Heart right ventricle (tissue), 16 donors: ENCODE results near the gene STX18. TPM values are rescaled to one million over a fixed set of nuclear protein-coding genes. Genes with fewer than 3 reads are reported as not detected.
A peak's percentile ranks its signal among the peaks of the same experiment; 100 is the strongest.

Experiments
- ATAC-seq, 8 donors: fragments of 200-7000 bp; cut with Tn5 transposase; one replicate each; pipeline ENCODE4 v1.9.1; 2020; ENCODE audit warnings: mild to moderate bottlenecking in 8 of 8, moderate library complexity in 8 of 8, moderate number of reproducible peaks in 1 of 8
- DNase-seq, 2 donors: peaks; one replicate each; pipeline ENCODE4 v3.0.0-alpha.2; 2020
- H3K27ac ChIP-seq, 10 donors: fragments of 200-600 bp; sonication (generic) in 2 of 10; one replicate each; pipeline versions ENCODE4 v1.5.0 to v1.8.0; 2020 to 2022; ENCODE audit warnings: mild to moderate bottlenecking in 3 of 10
- H3K27me3 ChIP-seq, 7 donors: fragments of 200-600 bp; one replicate each; pipeline ENCODE4 v1.8.0; 2021 to 2022; ENCODE audit warnings: mild to moderate bottlenecking in 2 of 7
- H3K36me3 ChIP-seq, 9 donors: fragments of 200-600 bp; sonication (generic) in 1 of 9; one replicate each; pipeline versions ENCODE4 v1.5.0 to v1.8.0; 2020 to 2022; ENCODE audit warnings: mild to moderate bottlenecking in 2 of 9
- H3K4me1 ChIP-seq, 9 donors: fragments of 200-600 bp; sonication (generic) in 1 of 9; one replicate each; pipeline versions ENCODE4 v1.5.0 to v1.8.0; 2020 to 2022; ENCODE audit warnings: mild to moderate bottlenecking in 4 of 9
- H3K4me3 ChIP-seq, 10 donors: fragments of 200-600 bp; sonication (generic) in 2 of 10; one replicate each; pipeline versions ENCODE4 v1.5.0 to v1.8.0; 2020 to 2022; ENCODE audit warnings: mild to moderate bottlenecking in 7 of 10, moderate library complexity in 2 of 10
- H3K9me3 ChIP-seq, 11 donors: fragments of 200-600 bp in 10 of 11; sonication (generic) in 2 of 11; one replicate each; pipeline versions ENCODE4 v1.5.0 to v1.8.0; 2013 to 2022; ENCODE audit warnings: mild to moderate bottlenecking in 2 of 11, control low read depth in 1 of 11, moderate library complexity in 1 of 11
- WGBS, 2 donors: extraction: QIAGEN DNeasy Blood & Tissue Kit; methylation state at CpG; one replicate each; pipeline ENCODE4 v1.1.7; 2013; ENCODE audit warnings: inconsistent platforms in 1 of 2; 5-methylcytosine and 5-hydroxymethylcytosine counted together
- intact Hi-C, 10 donors: fragments of 100-400 bp; cut with DNase I; formaldehyde crosslinking; loops; one replicate each; pipeline versions ENCODE4 v1.11.1 to v1.14.2; 2022
- polyA plus RNA-seq, 2 donors: library from polyadenylated mRNA; stranded (reverse); fragments of 200-250 nt; gene quantifications; one replicate each; pipeline ENCODE4 v1.2.3, GENCODE V29; 2013
- total RNA-seq, 10 donors: library from RNA; stranded (reverse); fragmentation: NEBNext Ultra II Directional in 3 of 10; extraction: Animal tissue kit (Norgen Biotek cat#: 25700) in 3 of 10; gene quantifications; one replicate each; pipeline versions ENCODE4 v1.2.1 to v1.2.4, GENCODE V29; 2021 to 2023
- TF ChIP-seq, protein P1 (sequence below), 9 donors: fragments of 200-600 bp; sonication (generic) in 2 of 9; IDR thresholded peaks; one replicate each; pipeline versions ENCODE4 v1.5.0 to v1.8.0; 2021 to 2022; ENCODE audit warnings: antibody characterized with exemption in 9 of 9, mild to moderate bottlenecking in 5 of 9, moderate library complexity in 1 of 9
- donor health status: Arrhythmogenic right ventricular cardiomyopathy.
- donor health status: ischemic (EF 13 %, LVEDD 7.1; RV severe dilation, severe dysfunction).
- donor health status: healthy with polysubstance abuse.
- donor health status: DM: no; HTN: yes; CAD: no.
- donor health status: DM: no; HTN: no; CAD: no.
- donor health status: ischemic (EF 25% LVEDD 6.9; RV normal size, moderate dysfunction).
- donor health status: ischemic (EF 25% LVEDD 5.7; RV mildly dilated, moderate dysfunction).
- donor health status: healthy.
- donor health status: DM: yes; HTN: yes; CAD: no.
- donor health status: Ischemic cardiomyopathy.
- donor health status: ischemic (EF 35%, LVEDD 5.7; RV mildly dilated, moderate dysfunction).
- donor health status: nonischemic (EF 11% LVEDD 7.7; RV severe dilation, severe dysfunction).
- donor health status: DM: yes; HTN: yes; CAD: no.
- donor health status: PGD.
- donor health status: ischemic (EF 29% LVEDD 5.4; RV normal size, mild dysfunction).
- donor health status: nonischemic (EF 23%, LVEDD 6.1; RV moderate dilation, normal function).

Gene STX18
- total and polyA plus RNA-seq, 12 donors, result 13.5 to 24.5 (median 18.2) TPM

DNA sequence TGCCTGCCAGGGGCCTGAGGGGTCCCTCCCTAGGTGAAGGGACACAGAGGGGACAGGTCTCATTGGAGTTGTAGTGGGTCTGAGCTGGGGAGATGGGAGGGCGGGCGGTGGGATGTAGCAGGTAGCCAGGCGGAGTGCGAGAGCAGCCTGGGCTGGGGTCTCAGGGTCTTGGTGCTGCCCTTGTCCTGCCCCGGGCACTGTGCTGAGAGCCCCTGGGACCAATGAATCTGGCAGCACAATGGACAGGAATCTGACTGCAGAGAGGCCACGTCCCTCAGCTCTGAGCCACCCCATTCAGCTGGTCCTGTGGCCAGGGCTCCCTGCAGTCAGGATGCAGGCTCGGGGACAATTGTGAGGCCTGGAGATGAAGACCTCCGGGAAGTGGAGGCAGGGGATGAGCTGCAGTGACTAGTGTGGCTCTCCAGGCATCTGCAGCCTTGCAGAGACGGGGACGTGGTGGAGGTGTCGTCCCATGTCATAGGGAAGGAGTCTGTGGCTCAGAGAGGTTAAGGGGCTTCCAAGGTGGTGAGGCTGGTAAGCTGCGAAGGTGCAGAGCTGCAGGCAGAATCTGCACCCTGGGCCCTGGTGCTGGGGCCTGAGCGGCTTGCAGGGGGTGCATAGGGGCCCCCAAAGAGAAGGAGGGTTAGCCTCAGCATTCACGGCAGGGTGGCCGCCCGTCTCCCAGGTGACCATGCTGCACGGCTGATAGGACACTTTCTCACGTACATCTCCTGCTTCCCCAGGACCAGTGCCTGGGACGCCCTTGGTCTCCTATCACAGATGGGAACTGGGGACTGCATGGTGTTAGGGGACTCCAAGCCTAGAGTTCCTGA lies 134.3 kb downstream of the STX18 start:
- Histone ChIP-seq H3K4me3 (no peak overlapping the region), H3K27me3 (peaks cover 0 to 20% (median 9%) of the 10 kb centered on the region in 7 donors), H3K4me1 (no peaks in the 10 kb centered on the region), H3K36me3 (no peaks in the 10 kb centered on the region), H3K27ac (no peak overlapping the region), H3K9me3 (no peaks in the 10 kb centered on the region)
- WGBS, 2 donors, result 70 to 82% methylated on average over 18 to 19 of the region's 19 CpGs
- intact Hi-C loops, result no loop called here
- TF ChIP-seq, protein P1, sequence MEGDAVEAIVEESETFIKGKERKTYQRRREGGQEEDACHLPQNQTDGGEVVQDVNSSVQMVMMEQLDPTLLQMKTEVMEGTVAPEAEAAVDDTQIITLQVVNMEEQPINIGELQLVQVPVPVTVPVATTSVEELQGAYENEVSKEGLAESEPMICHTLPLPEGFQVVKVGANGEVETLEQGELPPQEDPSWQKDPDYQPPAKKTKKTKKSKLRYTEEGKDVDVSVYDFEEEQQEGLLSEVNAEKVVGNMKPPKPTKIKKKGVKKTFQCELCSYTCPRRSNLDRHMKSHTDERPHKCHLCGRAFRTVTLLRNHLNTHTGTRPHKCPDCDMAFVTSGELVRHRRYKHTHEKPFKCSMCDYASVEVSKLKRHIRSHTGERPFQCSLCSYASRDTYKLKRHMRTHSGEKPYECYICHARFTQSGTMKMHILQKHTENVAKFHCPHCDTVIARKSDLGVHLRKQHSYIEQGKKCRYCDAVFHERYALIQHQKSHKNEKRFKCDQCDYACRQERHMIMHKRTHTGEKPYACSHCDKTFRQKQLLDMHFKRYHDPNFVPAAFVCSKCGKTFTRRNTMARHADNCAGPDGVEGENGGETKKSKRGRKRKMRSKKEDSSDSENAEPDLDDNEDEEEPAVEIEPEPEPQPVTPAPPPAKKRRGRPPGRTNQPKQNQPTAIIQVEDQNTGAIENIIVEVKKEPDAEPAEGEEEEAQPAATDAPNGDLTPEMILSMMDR (IDR thresholded peaks at IDR 0.05), result no peak
- ATAC-seq (no peak), DNase-seq (no peak)

DNA sequence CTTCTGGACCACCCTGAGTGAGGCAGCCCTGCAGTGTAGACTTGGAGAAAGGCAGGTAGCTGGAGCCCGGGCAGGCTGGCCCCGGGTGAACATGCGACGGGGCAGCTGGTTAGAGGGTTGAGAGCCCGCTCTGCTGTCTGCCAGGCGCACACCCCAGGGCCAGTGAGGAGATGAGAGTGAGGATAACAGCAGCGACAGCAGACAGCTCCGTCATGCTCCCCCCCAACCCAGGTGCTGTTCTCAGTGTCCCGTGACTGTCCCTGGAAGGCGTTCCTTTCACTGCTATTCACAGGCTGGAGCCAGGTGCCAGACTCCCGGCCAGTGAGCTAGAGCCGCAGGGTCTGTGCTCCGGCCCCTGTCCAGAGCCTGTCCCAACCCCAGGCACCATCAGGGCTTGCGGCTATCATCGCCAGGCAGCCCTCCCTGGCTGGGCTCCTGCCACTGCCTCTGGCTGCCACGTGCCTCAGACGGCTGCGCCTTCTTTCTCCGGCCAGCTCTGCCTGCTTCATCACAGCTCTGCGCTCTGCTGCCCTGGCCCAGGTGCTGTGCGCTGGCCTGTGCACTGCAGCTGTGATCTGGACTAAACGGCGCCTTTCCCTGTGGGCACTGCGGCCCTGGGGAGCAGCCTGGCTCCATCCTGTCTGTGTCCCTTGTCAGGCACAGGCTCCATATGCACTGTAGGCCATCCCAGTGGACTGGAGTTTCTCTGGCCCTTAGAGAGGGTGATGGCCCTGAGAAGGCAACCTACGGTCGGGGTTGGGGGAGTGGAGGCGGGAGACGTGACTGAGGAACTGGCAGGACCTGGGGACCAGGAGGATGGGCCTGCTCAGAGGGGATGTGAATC lies 135.2 kb downstream of the STX18 start:
- WGBS, 2 donors, result 75% methylated on average over 28 of the region's 28 CpGs
- Histone ChIP-seq H3K27ac (no peak overlapping the region), H3K36me3 (no peaks in the 10 kb centered on the region), H3K9me3 (no peaks in the 10 kb centered on the region), H3K27me3 (peaks cover 0 to 23% (median 9%) of the 10 kb centered on the region in 7 donors), H3K4me3 (no peak overlapping the region), H3K4me1 (no peaks in the 10 kb centered on the region)
- TF ChIP-seq, protein P1 (IDR thresholded peaks at IDR 0.05), result no peak
- no peak for DNase-seq
- ATAC-seq, result peak in 1 of 8 donors; percentile 20
- intact Hi-C loops, result no loop called here

DNA sequence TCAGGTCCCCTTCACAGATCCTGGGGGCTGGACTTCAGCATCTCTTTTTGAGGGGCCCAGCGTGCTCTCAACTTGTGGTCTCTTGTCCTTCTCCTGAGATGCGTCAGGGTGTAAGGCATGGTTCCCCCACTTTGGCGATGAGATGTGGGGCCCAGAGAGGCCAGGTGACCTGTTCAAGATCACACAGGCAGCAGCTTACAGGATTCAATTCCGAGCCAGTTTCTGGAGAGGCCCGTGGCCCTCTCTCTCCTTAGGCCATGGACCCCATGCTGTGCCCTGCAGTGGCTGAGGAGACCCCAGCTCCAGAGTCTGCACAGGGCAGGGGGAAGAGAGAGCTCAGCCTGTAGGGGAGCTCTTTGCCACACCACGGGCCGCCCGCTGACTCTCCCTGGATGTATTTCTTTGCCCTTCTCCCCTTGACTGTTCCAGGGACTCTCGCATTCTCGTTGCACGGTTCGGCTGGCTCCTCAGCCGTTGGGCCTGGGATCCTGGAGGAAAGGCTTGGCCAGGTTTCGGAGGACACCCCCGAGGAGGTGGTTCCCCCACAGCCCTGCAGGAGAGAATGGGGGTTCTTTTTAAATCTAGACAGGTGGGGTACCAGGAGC lies 136.4 kb downstream of the STX18 start:
- H3K27me3 ChIP-seq, result peaks cover 0 to 35% (median 9%) of the 10 kb centered on the region in 7 donors
- H3K4me1 ChIP-seq, result no peaks in the 10 kb centered on the region
- H3K4me3 ChIP-seq, result no peak overlapping the region
- TF ChIP-seq, protein P1 (IDR thresholded peaks at IDR 0.05), result no peak
- 81 to 85% methylated on average over 15 of the region's 15 CpGs for WGBS, 2 donors
- no peak for DNase-seq
- H3K9me3 ChIP-seq, result no peaks in the 10 kb centered on the region
- no peak overlapping the region for H3K27ac ChIP-seq
- ATAC-seq, result no peak
- no peaks in the 10 kb centered on the region for H3K36me3 ChIP-seq
- intact Hi-C loops, result no loop called here

DNA sequence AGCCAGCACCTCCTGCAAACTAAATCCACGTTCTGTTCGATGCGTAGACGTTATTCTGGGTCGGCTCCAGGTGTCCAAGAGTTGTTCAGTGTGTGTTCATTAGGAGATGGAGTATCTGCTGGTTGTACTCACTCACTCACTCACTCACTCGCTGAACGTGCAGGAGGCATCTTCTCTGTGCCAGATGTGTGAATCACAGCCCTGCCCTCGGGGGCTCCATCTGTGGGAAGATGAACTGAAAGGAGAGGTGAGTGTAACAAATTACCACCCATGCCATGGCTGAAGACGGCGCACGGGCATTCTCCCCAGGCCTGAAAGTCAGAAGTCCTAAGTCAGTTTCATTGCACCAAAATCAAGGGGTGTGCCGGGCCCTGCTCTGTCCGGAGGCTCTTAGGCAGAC lies 138.9 kb downstream of the STX18 start:
- intact Hi-C loops, result no loop called here
- TF ChIP-seq, protein P1 (IDR thresholded peaks at IDR 0.05), result no peak
- Histone ChIP-seq H3K27me3 (peaks cover 0 to 47% (median 9%) of the 10 kb centered on the region in 7 donors), H3K4me1 (no peaks in the 10 kb centered on the region), H3K4me3 (no peak overlapping the region), H3K36me3 (no peaks in the 10 kb centered on the region), H3K27ac (no peak overlapping the region), H3K9me3 (peaks cover 0 to 8% (median 0%) of the 10 kb centered on the region in 11 donors)
- DNase-seq, result no peak
- no peak for ATAC-seq
- 67 to 71% methylated on average over 13 of the region's 13 CpGs for WGBS, 2 donors
